HG02571 (cell line): ENCODE results near the gene RNU2-63P.
"Not testable (repeated sequence)": the region's sequence is repeated elsewhere in the genome, so short reads cannot be mapped to it uniquely, and the experiment has no call there.

Source experiments
- ATAC-seq: cut with Tn5 transposase; IDR thresholded peaks from one replicate; pipeline ENCODE4 v1.9.1; 2021; ENCODE audit warnings: mild to moderate bottlenecking, moderate library complexity; ENCODE audit not compliant: unreplicated experiment

RNU2-63P gene

GRCh38 chr2:88032070-88032702 lies 15.8 kb upstream of the RNU2-63P start:
- no peak for ATAC-seq

GRCh38 chr2:88028931-88029330 lies 12.6 kb upstream of the RNU2-63P start:
- ATAC-seq, result no peak

- no peak for ATAC-seq
These were observed 11.5 kb upstream of the RNU2-63P start for GRCh38 chr2:88027697-88028389.

GRCh38 chr2:88024509-88024908 lies 8.2 kb upstream of the RNU2-63P start:
- ATAC-seq, result no peak

- ATAC-seq, result no peak
These were observed 6.2 kb upstream of the RNU2-63P start for GRCh38 chr2:88022669-88022921.

GRCh38 chr2:88019985-88020384 lies 3.6 kb upstream of the RNU2-63P start:
- no peak for ATAC-seq

- no peak for ATAC-seq
These were observed 2.6 kb upstream of the RNU2-63P start for GRCh38 chr2:88018909-88019308.

- not testable (repeated sequence) for ATAC-seq
These were observed 1.9 kb upstream of the RNU2-63P start for GRCh38 chr2:88018077-88018805.

- not testable (repeated sequence) for ATAC-seq
These were observed 1.4 kb upstream of the RNU2-63P start for GRCh38 chr2:88017780-88018038.

GRCh38 chr2:88016960-88017779 lies 823 bp upstream of the RNU2-63P start:
- peak; percentile 58 for ATAC-seq

- ATAC-seq, result no peak
These were observed 5.3 kb downstream of the RNU2-63P start for GRCh38 chr2:88011011-88011410.

GRCh38 chr2:88010136-88010535 lies 6.2 kb downstream of the RNU2-63P start:
- ATAC-seq, result no peak

- no peak for ATAC-seq
These were observed 9.4 kb downstream of the RNU2-63P start for GRCh38 chr2:88006912-88007439.

- ATAC-seq, result no peak
These were observed 10.6 kb downstream of the RNU2-63P start for GRCh38 chr2:88005776-88006175.

- ATAC-seq, result no peak
These were observed 13.1 kb downstream of the RNU2-63P start for GRCh38 chr2:88003074-88003755.

GRCh38 chr2:88002359-88002707 lies 14.0 kb downstream of the RNU2-63P start:
- no peak for ATAC-seq

GRCh38 chr2:88000474-88000873 lies 15.9 kb downstream of the RNU2-63P start:
- ATAC-seq, result not testable (repeated sequence)

GRCh38 chr2:87996570-87996969 lies 19.8 kb downstream of the RNU2-63P start:
- ATAC-seq, result no peak

- no peak for ATAC-seq
These were observed 20.6 kb downstream of the RNU2-63P start for GRCh38 chr2:87995756-87996155.

- ATAC-seq, result not testable (repeated sequence)
These were observed 22.0 kb downstream of the RNU2-63P start for GRCh38 chr2:87994304-87994850.

- not testable (repeated sequence) for ATAC-seq
These were observed 23.8 kb downstream of the RNU2-63P start for GRCh38 chr2:87992569-87992968.
